NB4 (cell line): ENCODE results near the gene ZMYND12.

ENCODE experiments used
- POLR2A ChIP-seq: IDR thresholded peaks from 2 replicates; pipeline ENCODE4 v1.6.1; 2011; ENCODE audit warnings: mild to moderate bottlenecking; ENCODE audit not compliant: insufficient read length; ENCODE audit errors: extremely low read depth
- TF ChIP-seq, protein P1 (sequence below): IDR thresholded peaks from one replicate; pipeline ENCODE4 v1.5.1; 2012; ENCODE audit warnings: low read depth, low read length

DNA sequence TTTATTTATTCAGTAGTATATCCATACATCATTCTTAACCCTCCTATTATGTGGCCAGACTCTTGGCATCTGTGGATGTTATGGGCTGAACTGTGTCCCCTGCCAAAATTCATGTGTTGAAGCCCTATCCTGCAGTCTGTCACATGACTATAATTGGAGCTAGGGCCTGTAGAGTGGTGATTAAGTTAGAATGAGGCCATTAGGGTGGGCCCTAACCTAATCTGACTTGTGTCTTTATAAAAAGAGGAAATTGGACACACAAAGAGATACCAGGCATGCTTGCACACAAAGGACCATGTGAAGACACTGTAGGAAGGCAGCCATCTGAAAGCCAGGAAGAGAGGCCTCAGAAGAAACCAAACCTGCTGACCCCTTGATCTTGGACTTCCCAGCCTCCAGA is 6.6 kb downstream of the ZMYND12 start:
- TF ChIP-seq POLR2A, result no peak
- TF ChIP-seq, protein P1, sequence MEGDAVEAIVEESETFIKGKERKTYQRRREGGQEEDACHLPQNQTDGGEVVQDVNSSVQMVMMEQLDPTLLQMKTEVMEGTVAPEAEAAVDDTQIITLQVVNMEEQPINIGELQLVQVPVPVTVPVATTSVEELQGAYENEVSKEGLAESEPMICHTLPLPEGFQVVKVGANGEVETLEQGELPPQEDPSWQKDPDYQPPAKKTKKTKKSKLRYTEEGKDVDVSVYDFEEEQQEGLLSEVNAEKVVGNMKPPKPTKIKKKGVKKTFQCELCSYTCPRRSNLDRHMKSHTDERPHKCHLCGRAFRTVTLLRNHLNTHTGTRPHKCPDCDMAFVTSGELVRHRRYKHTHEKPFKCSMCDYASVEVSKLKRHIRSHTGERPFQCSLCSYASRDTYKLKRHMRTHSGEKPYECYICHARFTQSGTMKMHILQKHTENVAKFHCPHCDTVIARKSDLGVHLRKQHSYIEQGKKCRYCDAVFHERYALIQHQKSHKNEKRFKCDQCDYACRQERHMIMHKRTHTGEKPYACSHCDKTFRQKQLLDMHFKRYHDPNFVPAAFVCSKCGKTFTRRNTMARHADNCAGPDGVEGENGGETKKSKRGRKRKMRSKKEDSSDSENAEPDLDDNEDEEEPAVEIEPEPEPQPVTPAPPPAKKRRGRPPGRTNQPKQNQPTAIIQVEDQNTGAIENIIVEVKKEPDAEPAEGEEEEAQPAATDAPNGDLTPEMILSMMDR, result no peak
